Activated T-helper 1 cell treated with anti-CD3 and anti-CD28 coated beads, Interleukin-2, amount 50 U/mL, for 16 hours (primary cell): ENCODE measurements around the gene KSR1.
"Not testable (repeated sequence)": the region's sequence is repeated elsewhere in the genome, so short reads cannot be mapped to it uniquely, and the experiment has no call there.

ENCODE experiments used
- DNase-seq, 2 donors: peaks; one replicate each; pipeline ENCODE4 v3.0.0-alpha.2; 2020; ENCODE audit warnings: low read depth in 1 of 2, low spot score in 1 of 2

KSR1 gene

GRCh38 chr17:27453471-27453870 lies 2.8 kb upstream of the KSR1 start:
- DNase-seq = no peak

DNA sequence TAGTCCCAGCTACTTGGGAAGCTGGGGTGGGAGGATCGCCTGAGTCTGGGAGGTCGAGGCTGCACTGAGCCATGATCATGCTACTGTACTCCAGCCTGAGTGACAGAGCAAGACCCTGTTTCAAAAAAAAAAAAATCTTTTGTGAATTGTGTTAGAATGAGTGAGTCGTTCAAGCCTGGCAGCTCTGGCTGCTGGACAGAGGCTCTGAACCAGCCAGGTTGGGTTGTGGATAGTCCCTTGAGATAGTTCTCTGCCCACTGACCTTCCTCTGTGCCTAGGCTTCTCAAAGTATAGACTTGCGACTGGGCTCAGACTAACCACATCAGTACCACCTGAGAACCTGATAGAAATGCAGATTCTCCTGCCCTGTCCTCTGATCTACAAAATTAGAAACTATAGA lies 2.2 kb upstream of the KSR1 start:
- DNase-seq = no peak

DNA sequence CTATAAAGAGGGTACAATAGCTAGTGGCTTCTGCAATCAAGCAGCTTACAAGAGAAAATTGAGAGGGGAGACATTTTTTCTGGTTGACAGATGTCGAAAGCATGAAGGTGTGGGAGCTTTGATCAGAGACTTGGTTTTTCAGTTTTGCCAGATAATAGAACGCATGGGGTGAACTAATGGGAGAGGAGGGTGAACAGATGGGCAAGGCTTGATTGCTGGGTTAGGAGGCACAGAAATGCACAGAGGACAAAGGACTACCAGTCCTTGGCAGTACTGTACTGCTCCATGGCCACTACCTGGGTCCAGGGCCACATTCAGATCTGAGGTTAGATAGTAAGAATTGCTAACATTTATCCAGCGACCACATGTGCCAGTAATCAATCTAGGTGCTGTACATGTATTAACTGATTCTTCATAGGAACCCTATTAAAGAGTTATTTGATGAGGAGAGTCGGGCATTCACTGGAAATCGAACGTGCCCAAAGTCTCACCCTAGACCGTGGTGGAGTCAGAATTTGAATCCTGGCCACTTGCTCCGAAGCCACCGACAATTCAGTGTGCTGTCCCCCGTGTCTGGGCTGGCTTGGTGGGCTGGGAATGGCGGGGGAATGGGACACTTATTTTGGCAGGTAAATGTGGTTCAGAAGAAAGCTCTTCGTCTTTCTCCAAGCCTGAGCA lies 873 bp upstream of the KSR1 start:
- no peak for DNase-seq

- DNase-seq = no peak
Observed at GRCh38 chr17:27456681-27457359, 572 bp downstream of the KSR1 start.

- DNase-seq = no peak
Observed at GRCh38 chr17:27457360-27457715, 1.1 kb downstream of the KSR1 start.

GRCh38 chr17:27457731-27458523 lies 1.7 kb downstream of the KSR1 start:
- DNase-seq = no peak

- no peak for DNase-seq
Observed at GRCh38 chr17:27458524-27458908, 2.3 kb downstream of the KSR1 start.

DNA sequence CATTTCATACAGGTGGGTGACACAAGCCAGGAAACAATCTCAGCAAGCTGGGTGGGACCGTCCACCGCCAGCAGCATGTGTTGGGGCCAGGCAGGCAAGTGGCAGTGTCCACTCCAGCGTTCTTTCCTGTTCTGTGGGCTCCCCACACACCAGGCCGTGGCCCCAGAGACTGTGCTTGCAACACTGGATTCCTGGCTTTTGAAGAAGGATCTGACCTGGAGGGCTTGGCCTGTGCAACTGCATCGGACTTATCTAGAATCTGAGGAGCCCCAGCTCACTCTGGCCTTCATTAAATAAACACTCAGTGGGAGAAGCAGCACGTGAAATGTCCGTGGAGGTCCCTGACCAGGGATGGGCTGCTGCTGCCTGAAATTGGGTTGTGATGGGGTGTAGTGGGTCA lies 3.2 kb downstream of the KSR1 start:
- DNase-seq = no peak

DNA sequence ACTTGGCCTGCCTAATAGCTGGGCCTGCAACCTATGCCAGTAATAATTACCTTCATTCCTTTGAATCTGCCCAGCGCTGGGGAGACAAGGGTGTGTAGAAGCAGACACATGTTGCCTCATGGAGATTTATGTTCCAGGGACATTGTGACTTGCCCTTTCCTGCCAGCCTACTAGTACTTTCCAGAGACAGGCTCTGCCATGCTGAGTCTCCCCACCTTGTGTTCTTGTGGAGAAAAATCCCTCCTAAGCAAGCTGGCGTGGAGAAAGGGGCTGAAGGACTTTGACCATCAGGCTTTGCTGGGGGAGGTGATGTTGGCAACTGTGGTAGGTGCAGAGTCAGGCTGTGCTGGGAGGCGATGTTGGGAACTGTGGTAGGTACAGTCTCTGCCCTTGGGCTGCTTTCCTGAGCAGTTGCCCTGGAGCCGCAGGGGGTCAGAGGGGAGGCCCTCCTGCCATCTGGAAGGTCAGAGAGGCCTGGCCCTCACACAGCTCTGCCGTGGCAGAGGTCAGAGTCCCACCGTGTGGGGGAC lies 4.0 kb downstream of the KSR1 start:
- no peak for DNase-seq

DNA sequence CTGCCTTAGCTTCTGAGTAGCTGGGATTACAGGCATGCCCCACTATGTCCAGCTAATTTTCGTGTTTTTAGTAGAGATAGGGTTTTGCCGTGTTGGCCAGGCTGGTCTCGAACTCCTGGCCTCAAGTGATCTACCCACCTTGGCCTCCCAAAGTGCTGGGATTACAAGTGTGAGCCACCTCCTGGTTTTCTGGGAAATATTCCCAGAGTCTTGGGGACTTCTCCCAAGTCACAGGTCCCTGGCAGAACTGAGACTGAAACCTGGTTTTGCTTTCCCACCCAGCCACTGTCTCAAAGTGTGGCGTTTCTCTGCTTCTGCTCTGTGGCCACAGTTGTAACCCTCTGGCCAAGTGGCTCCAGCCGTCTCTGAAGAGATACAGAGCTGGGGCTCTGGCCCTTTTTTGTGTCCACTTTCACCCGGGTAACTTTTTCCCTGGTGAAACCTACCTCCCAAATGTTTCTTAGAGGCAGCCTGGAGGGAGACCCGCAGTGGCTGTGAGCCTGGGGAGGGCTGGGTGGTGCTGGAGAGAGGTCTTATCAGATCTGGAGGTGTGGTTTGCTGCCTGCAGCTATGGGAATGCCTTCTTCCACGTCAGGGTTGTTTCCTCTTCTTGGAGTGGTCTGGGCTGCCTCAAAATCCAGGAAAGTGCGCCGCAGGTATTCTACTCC lies 5.1 kb downstream of the KSR1 start:
- DNase-seq = no peak

DNA sequence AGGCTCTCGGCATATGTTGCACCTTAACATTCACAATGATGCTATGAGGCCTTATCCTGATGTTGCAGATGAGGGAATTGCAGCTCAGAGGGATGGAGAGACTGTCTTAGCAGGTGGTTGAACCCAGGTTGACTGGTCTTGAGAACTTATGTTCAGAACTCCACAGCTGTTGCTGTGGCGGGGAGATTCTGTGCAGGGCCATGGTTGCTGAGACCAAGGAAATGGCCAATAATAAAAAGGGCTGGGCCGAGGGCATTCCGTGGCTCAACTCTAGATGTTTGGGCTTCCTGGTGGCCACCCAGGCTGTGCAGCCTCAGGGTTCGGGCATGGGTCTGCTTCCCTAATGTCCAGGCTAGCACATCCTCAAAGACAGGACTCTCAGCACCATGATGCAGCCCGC lies 5.9 kb downstream of the KSR1 start:
- no peak for DNase-seq

DNA sequence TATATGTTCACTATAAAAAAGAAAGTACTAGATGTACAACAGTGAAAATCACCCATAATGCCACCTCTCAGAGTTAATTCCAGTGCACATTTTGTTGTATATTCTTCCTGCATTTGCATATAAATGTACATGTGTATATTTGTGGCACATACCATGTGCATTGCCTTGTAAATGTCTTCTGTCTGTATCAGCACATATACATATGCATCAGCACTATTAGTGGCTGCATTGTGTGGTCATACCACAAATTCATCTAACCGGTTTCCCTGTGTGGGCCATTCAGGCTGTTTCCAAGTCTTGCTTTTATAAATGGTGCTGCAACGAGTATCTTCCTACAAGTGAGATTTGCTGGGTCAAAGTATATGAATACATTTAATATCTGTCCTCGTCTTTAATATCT lies 6.5 kb downstream of the KSR1 start:
- DNase-seq = no peak

DNA sequence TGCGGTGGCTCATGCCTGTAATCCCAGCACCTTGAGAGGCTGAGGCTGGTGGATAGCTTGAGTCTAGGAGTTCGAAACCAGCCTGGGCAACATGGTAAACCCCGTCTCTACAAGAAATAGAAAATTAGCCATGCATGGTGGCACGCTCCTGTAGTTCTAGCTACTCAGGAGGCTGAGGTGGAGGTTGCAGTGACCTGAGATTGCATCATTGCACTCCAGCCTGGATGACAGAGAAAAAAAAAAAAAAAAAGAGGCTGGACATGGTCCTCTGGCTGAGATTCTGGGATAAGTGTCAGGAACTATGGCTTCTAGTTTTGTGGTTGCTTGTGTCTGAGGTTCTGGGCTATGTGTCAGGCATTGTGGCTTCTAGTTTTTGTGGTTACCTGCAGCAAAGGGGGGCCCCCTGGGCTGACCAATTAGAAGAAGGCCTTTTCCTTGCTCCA lies 7.0 kb downstream of the KSR1 start:
- DNase-seq = no peak

- DNase-seq = not testable (repeated sequence)
Observed at GRCh38 chr17:27464019-27464418, 7.8 kb downstream of the KSR1 start.

DNA sequence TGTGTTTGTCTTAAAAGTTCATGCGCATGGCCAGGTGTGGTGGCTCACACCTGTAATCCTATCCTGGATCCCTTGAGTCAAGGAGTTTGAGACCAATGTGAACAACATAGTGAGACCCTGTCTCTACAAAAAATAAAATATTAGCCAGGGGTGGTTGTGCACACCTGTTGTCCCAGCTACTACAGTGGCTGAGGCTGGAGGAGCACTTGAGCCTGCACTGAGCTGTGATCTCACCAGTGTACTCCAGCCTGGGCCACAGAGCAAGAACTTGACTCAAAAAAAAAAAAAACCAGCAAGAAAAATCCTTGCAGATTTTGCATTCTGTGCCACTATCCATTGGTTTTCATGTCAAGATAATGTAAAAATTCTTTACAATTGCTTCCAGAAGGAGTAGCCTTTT lies 8.2 kb downstream of the KSR1 start:
- DNase-seq = no peak

GRCh38 chr17:27465875-27466274 lies 9.6 kb downstream of the KSR1 start:
- not testable (repeated sequence) for DNase-seq

- DNase-seq = no peak
Observed at GRCh38 chr17:27466376-27466742, 10.1 kb downstream of the KSR1 start.

DNA sequence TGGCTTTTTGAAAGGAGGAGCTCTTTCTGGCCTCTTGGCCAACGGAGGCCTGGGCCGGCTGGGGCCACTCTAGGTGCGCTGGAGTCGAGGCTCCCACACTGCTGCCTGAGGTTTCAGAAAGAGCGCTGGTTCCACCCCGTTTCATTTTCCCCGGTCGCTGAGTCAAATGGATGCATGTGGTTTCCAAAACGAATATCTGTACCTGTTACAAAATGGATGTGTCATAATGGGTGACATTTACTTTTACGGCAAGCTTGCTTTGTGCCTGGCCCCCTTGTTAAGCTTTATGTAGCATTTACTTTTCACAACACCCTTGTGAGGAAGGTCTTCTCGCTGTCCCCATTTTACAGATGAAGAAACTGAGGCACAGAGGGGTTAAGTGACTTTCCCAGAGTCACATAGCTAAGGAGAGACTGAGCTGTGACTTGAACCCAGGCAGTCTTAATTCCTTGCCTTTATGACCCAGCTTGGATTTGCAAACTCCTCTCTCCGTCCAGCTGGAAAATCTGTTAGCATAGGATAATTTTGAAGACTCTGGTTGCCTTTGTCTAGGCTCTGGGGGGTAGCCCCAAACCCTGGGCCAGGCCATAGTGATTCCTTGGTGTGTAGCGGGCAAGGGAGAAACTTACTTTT lies 10.6 kb downstream of the KSR1 start:
- DNase-seq = peak in 1 of 2 donors; percentile 58

- DNase-seq = no peak
Observed at GRCh38 chr17:27469256-27469655, 13.0 kb downstream of the KSR1 start.

DNA sequence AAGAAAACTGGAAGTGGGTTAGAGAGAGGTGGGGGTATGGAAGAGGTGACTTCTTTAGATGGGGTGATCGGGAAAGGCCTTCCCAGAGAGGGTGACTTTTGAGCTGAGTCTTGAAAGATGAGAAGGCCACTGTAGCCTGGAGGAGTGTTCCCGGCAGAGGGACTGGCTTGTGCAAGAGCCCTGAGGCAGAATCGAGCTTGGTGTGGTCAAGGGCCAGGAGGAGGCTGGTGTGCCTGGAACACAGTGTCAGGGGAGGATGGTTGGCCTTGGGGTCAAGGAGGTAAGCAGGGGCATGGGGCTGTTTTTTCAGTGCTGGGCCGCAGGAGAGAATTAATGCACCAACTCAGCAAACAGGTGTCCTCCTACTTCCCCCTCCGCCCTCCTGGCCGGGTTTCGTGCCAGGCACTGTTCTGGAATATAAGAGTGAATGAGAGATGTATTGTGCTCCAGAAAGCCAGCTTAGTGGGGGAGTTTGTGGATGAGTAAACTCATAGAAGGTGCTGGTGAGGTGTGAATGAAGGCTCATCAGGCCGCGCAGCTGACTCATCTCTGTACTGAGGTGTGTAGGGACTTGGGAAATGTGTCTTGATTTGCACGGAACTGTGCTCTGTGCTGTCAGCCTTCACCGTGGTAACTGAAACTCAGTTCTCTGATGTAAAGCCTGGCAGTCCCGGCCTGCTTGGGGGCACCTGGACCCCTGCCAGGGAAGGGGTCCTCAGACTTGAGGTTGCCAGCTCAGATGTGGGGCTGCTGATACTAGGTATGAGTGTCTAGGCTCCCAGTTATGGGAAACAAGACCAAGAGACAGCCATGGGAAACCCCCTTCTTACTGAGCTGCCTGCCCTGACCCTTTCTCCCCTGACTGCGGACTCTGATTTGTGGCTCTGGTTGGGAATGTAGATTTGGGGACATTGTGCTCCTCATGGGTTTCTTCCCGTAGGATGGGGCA lies 15.3 kb downstream of the KSR1 start:
- peak in 1 of 2 donors; percentile 70 for DNase-seq
